ENCODE results near the gene MAP2K5.

Gene MAP2K5

DNA sequence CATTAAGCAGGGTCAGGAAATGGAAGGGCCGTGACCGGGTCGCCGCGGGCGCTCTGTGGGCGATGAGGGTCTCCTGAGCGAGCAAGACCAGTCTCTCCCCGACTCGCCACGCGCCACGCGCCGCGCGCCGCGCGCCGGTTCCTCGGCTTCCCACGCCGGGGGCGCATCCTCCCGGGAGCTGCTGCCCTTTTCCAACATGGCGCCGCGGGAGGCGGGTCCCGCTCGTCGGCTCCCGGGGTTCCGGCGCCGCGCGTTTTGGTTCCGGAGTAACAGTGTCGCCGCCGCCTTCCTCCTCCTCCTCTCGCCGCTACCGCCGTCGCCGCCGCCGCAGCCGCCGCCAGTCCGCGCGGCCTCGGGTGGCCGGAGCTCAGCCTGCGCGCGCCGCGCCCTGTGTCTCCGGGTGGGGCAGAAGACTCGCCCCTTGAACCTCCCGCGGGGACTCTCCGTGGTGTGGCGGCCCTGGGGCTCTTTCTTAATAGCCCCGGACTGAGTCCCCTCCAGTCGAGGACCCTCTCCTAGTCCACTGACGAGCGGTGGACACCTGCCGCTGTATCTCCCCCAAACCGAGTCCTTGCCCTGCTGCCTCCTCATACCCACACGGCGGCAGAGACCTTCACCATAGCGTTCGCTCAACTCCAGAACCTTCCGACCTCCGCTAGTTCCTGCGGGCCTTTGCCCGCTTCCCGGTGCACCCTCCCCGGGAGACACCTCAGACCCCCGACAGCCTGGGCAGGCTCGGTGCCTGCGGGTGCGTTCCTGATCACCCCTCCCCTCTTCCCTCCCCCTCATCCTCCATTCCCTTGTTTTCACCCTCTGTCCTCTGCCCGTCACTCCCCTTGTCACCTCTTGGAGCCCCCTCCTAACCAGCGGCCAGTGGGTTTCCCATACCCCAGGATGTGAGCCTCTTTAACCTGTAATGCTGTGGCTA is at the start of gene MAP2K5:
MAP2K5 (plus strand) TSS at position 284 of the 928 bp plus-strand sequence; CDS start at position 917, 633 bp downstream.
- peak; percentile 83 for DNase-seq (ENCODE audit: low spot score)

DNA sequence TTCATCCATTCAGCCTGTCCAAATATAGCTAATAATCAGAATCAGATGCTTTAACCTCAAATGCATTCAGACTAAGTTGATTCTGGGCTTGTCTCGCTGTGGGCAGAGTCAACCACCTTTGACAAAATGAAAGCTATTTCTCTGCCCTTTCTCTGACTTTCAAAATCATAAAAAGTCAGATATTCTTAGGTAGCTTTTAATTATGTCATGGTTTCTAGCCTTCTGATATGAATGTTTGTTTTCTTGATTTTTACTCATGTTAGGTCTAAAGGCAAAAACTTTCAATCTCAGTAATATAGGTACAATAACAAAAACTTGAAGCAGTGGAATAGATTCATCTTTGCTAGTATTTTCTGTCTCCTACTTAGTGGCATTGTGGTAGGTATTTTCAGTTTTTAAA is 46.9 kb upstream of the MAP2K5 start:
- no peak for DNase-seq (ENCODE audit: low spot score)

- peak; percentile 47 for DNase-seq (ENCODE audit: low spot score)
Measured at GRCh38 chr15:67501177-67501835, 41.2 kb upstream of the MAP2K5 start.

DNA sequence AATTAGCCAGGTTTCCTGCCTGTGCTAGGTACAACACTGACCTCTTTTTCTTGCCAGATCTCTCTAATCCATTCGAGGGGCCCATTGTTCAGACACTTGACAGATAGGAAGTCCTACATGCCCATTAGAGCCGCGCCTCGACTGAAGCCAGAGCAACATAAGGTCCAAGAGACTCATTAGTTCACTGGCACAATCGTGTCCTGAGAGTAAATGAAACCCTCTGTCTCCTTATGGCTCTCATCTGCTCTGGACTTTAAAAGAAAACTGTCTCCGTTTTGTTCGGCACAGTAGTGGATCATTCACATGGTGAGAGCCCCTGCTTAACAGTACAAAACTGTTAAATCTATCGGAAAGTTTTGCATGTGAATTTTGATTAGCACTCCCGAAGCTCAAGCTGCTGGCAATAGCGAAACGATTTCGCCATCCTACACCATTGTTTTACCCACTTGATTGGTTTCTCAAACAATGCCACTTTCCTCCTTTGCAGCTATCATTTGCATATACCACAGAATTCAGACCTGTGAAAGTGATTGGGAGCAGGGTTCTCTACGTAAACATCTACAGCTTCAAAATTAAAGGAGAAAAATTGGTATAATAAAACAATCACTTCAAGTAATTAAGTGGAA is 40.6 kb upstream of the MAP2K5 start:
- no peak for DNase-seq (ENCODE audit: low spot score)

- no peak for DNase-seq (ENCODE audit: low spot score)
Measured at GRCh38 chr15:67504056-67504455, 38.4 kb upstream of the MAP2K5 start.

DNA sequence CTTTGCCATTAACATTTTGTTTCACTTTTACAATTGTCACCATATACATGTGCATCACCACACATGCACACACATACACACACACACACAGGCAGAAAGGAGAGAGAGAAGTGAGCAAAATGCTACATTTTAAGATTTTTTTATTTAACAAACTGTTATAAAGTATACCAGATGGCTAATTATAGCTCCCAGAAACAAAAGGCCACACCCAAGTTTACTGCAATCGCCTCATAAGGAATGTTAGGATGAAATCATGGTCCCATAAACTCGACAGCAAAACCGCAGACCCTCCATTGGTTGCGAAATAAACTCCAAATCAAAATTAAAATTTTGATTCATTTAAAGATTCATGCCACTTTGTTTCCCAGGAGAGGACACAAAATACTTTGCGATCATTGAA is 37.7 kb upstream of the MAP2K5 start:
- peak; percentile 71 for DNase-seq (ENCODE audit: low spot score)

DNA sequence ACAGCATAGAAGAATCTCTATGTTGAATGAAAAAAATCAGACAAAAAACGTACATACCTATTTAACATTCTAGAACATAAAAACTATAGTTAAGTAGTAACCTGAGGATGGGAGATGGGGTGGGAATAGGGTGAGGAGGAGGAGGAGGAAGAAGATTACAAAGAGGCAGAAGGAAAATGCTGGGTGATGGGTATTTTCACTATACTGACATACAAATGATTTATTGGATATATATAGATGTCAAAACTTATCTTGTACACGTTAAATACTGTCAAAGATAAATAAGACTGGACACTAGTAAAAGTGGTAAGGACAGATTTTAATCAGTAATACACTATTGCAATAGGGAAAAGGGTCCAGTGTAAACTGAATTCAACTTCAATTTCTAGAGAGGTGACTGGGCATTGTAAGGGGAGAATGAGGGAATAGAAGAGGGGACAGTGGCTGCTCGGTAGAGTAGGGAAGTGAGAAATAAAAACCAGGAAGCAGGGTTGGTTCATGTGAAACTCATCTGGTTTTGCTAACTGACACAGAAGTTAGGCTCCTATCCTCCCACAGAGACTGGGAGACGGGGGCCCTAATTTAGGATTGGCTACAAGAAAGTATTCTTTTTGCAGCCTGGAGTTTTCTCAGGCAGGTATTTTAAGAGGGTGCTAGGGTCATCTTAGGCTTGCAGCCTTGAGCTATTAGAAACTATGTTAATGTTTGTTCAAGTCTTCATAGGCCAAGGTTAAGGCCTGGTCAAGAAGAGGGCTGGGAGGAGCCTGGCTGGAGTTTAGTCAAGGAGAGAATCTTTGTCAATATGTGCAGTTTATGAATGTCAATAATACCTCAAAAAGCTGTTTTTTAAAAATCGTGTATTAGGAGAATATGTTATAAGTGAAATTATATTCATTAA is 36.6 kb upstream of the MAP2K5 start:
- DNase-seq (ENCODE audit: low spot score): no peak

- DNase-seq (ENCODE audit: low spot score): no peak
Measured at GRCh38 chr15:67506775-67507747, 35.4 kb upstream of the MAP2K5 start.

DNA sequence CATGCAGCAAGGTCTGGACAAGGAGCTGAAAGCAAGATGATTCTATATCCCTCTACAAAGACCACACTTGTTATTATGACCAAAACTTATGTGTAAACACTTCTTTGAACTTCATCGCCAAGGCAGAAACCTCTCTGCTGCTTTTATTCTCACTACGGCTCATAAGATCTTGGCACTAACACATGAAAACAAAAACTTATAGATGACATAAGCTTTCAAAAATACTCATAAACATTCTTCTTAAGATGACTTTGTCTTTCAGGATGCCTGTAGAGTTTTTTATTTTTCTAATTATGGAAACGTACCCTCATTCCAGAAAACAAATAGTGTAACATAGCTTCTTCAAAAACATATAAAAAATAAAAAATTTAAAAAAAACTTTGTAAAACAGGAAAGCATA is 34.1 kb upstream of the MAP2K5 start:
- DNase-seq (ENCODE audit: low spot score): no peak

GRCh38 chr15:67509918-67510317 is 32.6 kb upstream of the MAP2K5 start:
- DNase-seq (ENCODE audit: low spot score): no peak

DNA sequence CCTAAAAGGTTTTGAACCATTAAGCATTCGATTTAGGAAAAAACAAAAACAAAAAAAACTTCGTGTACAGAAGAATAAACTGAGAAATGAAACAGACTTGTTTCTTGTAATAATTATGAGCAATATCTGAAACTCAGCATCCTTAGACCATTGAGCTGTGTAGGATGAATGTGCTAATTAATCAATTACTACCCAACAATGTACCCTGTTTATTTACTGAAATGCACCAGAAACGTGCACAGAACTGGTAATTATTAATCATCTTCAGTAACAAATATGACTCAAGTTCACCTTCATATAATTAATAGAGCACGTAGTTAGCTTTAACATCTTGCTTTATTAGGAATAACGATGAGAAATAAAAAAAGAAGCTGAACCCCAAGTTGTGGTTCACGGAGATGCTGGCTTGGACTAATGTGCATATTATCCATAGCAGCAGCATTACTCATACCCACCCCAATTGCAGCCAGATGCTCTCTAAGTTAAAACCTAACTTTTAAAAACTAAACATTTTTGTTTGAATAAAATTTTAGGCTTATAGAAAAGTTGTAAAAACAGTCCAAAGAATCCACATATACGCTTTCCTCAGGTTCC is 31.8 kb upstream of the MAP2K5 start:
- DNase-seq (ENCODE audit: low spot score): peak; percentile 81

- DNase-seq (ENCODE audit: low spot score): no peak
Measured at GRCh38 chr15:67511606-67512005, 30.9 kb upstream of the MAP2K5 start.

GRCh38 chr15:67512140-67512539 is 30.4 kb upstream of the MAP2K5 start:
- no peak for DNase-seq (ENCODE audit: low spot score)

- DNase-seq (ENCODE audit: low spot score): no peak
Measured at GRCh38 chr15:67512933-67513714, 29.4 kb upstream of the MAP2K5 start.

DNA sequence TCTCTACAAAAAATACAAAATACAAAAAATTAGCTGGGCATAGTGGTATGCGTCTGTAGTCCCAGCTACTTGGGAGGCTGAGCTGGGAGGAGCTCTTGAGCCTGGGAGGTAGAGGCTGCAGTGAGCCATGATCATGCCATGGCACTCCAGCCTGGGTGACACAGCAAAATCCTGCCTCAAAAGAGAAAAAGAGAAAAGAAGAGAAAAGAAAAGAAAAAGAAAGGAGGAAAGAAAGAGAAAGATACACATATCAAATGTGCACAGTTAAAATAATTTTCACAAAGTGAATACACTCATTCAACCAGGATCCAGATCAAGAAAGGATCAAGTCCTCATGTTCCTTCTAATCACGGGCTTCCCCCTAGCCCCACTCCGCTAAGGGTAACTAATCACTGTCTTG is 27.4 kb upstream of the MAP2K5 start:
- DNase-seq (ENCODE audit: low spot score): no peak

DNA sequence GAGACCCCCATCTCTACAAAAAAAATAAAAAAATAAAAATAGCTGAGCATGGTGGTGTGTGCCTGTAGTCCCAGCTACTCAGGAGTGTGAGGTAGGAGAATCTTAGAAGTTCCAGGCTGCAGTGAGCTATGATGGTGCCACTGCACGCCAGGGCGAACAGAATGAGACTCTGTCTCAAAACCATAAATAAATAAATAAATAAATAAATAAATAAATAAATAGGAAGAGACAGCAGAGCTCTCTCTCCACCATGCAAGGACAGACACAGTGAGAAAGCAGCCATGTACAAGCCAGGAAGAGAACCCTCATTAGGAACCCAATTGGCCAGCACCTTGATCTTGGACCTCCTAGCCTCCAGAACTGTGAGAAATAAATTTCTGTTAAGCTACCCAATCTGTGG is 26.9 kb upstream of the MAP2K5 start:
- DNase-seq (ENCODE audit: low spot score): no peak

GRCh38 chr15:67520321-67521028 is 22.0 kb upstream of the MAP2K5 start:
- DNase-seq (ENCODE audit: low spot score): no peak

DNA sequence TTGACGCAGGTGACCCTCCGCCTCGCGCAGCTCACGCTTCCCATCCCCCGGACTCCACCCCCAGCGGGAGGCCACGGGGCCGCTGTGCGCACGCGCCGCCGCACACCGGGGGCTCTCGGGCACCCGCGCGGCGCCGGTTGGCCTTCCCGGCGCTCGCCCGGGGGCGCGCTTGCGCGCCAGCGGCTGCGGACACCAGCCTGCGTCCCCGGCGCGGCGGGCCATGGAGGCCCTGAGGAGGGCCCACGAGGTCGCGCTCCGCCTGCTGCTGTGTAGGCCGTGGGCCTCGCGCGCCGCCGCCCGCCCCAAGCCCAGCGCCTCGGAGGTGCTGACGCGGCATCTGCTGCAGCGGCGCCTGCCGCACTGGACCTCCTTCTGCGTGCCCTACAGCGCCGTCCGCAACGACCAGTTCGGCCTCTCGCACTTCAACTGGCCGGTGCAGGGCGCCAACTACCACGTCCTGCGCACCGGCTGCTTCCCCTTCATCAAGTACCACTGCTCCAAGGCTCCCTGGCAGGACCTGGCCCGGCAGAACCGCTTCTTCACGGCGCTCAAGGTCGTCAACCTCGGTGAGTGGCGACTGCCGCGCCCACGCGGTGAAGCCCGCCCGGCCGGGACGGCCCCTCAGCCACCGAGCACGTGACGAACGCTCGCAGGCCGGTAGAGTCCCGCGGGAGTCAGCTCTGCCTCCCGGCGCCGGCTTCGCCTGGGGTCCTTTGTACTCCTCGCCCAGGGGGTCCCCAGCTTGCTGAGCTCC is 21.3 kb upstream of the MAP2K5 start, which contains the start of gene C15orf61:
C15orf61 (plus strand) TSS at position 103 of the 754 bp plus-strand sequence; CDS start at position 221, 118 bp downstream.
- DNase-seq (ENCODE audit: low spot score): peak; percentile 95

Data from AG08395 (cell line).